Measurements from ENCODE around the gene PLA2G6.

Gene PLA2G6

GRCh38 chr22:38132794-38133193 is 48.8 kb downstream of the PLA2G6 start:
- no peak for DNase-seq (ENCODE audit: extremely low read depth, low read depth)
- TF ChIP-seq CTCF (IDR thresholded peaks at IDR 0.05; ENCODE audit: low read depth, low read length): no peak

GRCh38 chr22:38132136-38132535 is 49.5 kb downstream of the PLA2G6 start:
- no peak for TF ChIP-seq CTCF (IDR thresholded peaks at IDR 0.05; ENCODE audit: low read depth, low read length)
- no peak for DNase-seq (ENCODE audit: extremely low read depth, low read depth)

- DNase-seq (ENCODE audit: extremely low read depth, low read depth): no peak
- no peak for TF ChIP-seq CTCF (IDR thresholded peaks at IDR 0.05; ENCODE audit: low read depth, low read length)
These were observed 50.2 kb downstream of the PLA2G6 start for GRCh38 chr22:38131399-38131798.

- TF ChIP-seq CTCF (IDR thresholded peaks at IDR 0.05; ENCODE audit: low read depth, low read length): no peak
- no peak for DNase-seq (ENCODE audit: extremely low read depth, low read depth)
These were observed 51.8 kb downstream of the PLA2G6 start for GRCh38 chr22:38129856-38130255.

GRCh38 chr22:38129021-38129420 is 52.6 kb downstream of the PLA2G6 start:
- no peak for TF ChIP-seq CTCF (IDR thresholded peaks at IDR 0.05; ENCODE audit: low read depth, low read length)
- DNase-seq (ENCODE audit: extremely low read depth, low read depth): no peak

GRCh38 chr22:38127869-38128268 is 53.8 kb downstream of the PLA2G6 start:
- TF ChIP-seq CTCF (IDR thresholded peaks at IDR 0.05; ENCODE audit: low read depth, low read length): no peak
- DNase-seq (ENCODE audit: extremely low read depth, low read depth): no peak

GRCh38 chr22:38126928-38127668 is 54.5 kb downstream of the PLA2G6 start:
- no peak for DNase-seq (ENCODE audit: extremely low read depth, low read depth)
- TF ChIP-seq CTCF (IDR thresholded peaks at IDR 0.05; ENCODE audit: low read depth, low read length): no peak

All from AG09319 (cell line).